ENCODE results near the gene UQCRHL.
"Not testable (repeated sequence)": the region's sequence is repeated elsewhere in the genome, so short reads cannot be mapped to it uniquely, and the experiment has no call there.

UQCRHL gene

DNA sequence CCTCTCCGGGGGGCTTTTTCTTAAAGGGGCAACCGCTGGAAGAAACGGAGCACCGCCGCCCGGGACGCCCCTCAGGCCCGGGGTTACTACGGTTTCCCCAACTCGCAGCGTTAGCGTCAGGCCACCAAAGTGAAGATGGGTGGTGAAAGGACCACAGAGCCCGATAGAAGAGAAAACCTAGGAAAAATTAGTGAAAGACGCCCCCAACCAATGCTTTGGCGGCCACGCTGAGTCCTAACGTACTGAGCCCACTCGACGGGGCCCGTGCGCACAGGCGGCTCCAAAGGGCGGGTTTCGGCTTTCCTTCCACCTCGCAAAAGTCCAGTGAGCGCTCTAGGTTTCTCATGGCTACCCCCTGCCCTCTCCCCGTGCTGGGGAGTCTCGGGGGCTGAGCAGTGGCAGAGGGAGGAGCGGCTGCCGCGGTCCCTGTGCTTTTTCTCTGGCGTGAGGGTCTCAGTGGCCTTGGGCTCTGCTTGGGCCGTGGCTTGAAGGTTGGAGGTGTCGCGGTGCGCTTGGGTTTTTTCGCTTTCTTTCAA lies 27.8 kb upstream of the UQCRHL start:
- no peak for DNase-seq

DNA sequence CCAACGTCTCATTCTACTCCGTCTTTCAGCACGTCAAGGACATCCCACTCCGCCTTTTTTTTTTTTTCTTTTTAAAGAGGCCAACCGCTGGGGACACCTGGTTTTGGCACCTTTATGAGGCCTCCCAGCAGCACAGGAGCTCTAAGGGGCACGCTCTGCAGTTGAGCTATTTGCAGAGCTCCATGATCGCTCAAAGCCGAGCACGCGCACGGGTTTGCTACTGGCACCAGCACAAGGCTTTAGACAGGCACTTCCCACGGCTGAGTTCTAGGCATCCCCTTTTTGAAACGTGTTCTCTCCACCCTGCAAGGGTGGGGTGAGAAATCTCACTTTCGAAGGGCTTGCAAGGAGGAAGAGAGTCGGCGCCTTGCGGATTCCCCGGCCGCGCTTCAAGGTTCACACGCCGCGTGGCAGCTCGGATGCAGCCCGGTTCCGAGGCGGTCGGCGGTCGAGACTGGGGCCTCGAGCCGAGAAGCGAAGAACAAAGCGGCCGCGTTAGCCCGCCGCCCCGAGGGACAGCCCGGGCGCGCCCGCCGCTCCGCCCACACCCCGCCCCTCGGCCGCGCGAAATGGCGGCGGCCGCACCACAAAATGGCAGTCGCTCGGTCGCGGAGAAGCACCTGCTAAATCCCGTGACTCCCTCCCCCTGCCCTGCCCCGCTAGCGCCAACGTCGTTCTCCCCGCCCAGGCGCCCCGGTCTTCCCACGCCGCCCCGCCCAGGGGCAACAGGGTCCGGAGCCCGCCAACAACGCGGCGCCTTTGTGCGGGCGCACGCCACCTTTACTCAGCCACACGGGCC lies 27.2 kb upstream of the UQCRHL start:
- peak; percentile 91 for DNase-seq

DNA sequence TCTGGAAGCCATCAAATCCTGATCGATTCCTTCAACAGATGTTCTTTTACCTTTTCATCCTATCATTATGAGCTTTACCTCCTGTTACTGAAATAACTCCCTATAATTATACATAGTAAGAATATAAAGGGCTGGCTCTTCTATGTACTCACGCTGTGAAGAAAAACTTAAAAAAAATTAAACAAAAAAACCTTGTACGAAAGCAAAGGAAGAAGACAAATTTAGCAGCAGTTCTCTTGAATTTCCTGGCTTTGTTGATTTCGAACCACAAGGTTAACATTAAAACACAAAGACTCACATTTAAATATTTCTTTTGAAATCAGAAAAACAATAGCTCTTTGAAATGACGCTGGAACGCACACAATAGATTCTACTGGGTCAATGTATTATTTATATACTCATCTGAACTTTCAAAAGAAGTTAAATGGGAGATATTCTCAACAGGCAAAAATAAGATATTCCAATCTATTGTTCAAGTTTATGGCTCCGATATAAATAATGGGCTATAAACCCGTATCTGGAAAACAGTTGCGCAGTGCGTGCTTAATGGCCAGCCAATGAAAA lies 26.5 kb upstream of the UQCRHL start:
- DNase-seq, result no peak

DNA sequence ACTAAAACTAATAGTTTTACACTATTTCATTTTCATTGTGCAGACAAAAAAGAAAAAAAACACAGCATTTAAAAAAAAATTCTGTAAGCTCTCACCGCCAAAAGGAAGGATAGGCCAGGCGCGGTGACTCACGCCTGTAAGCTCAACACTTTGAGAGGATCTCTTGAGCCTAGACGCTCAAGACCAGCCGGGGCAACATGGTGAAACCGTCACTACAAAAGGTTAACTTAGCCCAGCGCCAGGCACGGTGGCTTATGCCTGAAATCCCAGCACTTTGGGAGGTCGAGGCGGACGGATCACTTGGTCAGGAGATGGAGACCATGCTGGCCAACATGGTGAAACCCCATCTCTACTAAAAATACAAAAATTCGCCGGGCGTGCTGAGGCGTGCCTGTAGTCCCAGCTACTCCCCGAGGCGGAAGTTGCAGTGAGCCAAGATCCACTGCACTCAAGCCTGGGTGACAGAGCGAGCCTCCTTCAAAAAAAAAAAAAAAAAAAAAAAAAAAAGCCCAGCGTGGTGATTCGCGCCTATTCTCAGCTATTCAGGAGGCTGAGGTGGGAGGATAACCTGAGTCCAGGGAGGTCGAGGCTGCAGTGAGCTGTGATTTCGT lies 25.7 kb upstream of the UQCRHL start:
- peak; percentile 67 for DNase-seq

DNA sequence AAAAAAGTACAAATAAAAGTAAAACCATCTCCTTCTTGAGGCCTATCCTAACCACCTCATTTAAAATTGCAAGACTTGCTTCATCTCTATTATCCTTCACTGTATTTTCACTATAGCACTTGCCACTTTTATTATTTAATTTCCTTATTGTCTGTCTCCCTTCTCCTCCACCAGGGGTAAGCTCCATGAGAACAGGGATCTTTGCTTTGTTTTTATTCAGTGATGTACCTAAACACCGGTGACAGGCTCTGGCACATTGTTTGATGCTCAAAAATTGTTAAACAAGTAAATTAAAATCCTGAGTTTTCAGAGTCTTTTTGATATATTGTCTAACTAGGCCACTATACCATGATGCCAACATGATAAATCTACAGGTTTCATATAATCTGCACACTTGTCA lies 22.8 kb upstream of the UQCRHL start:
- no peak for DNase-seq

DNA sequence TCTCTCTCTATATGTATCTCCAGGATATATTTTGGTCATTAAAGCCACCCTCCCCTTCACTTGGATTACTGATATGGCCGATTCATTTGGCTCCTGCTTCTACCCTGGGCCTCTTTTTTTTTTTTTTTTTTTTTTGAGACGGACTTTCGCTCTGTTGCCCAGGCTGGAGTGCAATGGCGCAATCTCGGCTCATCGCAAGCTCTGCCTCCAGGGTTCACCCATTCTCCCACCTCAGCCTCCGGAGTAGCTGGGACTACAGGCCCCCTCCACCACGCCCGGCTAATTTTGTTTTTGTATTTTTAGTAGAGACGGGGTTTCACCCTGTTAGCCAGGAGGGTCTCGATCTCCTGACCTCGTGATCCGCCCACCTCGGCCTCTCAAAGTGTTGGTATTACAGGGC lies 21.5 kb upstream of the UQCRHL start:
- not testable (repeated sequence) for DNase-seq

DNA sequence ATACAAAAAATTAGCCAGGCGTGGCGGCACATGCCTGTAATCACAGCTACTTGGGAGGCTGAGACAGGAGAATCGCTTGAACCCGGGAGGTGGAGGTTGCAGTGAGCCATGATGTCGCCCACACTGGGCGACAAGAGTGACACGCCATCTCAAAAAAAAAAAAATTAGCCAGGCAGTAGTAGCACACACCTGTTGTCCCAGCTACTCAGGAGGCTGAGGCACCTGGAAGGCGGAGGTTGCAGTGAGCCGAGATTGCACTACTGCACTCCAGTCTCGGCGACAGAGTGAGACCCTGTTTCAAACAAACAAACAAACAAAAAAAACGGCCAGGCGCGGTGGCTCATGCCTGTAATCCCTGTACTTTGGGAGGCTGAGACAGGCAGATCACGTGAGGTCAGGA lies 20.1 kb upstream of the UQCRHL start:
- DNase-seq, result not testable (repeated sequence)

DNA sequence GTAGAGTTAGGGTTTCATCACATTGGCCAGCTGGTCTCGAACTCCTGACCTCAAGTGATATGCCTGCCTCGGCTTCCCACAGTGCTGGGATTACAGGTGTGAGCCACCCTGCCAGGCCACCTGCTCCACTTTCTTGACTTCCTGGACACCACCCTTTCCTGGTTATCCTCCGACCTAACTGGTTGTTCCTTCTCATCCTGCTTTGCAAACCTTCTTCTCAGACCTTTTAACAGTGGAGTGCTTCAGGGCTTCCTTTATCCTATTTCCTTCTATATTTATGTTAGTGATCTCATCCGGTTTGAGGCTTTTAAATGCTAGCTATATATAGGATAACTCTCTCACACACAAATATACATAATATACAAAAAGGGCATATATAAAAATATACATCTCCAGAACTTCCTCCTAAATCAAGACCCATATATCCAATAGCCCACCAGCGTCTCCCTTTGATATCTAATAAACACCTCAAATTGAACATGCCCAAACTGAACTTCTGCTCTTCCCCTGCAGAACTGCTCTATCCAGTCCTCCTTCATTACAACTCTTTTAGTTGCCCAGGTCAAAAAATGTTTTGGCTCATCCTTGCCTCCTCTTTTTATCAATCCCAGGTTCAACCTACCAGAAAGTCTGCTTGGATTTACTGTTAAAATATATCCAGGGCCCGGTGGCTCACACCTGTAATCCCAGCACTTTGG lies 19.5 kb upstream of the UQCRHL start:
- no peak for DNase-seq

DNA sequence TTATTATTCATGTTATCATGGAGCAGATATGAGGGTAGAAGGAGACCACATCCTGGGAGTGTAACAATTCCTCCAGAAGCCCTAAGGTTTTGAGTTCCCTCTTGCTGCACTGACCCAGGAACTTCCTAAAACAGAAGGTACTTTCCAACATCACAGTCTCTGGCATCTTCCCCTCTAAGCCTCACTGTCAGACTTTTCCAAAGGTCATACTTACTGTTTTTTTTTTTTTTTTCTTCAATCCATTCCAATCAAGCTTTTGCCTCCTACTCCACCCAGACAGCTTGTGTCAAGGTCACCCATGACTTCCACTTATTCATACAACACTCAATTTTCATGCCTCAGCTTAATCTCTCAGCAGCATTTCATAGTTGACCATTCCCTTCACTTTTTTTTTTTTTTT lies 18.4 kb upstream of the UQCRHL start:
- DNase-seq, result no peak

DNA sequence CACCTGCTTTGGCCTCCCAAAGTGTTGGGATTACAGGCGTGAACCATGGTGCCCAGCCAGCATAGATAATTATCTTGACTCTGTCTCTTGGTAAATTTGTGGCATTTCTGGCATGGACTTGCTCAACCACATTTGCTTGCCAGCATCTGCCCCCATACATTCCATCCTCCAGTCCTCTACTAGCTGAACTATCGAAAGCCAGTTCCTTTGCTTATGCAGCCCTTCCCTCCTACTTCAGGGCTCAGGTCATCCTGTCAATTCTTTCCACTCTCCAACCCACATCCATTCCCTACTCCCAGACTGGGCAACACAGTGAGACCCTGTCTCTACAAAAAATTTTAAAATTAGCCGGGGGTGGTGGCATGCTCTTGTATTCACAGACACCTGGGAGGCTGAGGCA lies 13.0 kb upstream of the UQCRHL start:
- no peak for DNase-seq

DNA sequence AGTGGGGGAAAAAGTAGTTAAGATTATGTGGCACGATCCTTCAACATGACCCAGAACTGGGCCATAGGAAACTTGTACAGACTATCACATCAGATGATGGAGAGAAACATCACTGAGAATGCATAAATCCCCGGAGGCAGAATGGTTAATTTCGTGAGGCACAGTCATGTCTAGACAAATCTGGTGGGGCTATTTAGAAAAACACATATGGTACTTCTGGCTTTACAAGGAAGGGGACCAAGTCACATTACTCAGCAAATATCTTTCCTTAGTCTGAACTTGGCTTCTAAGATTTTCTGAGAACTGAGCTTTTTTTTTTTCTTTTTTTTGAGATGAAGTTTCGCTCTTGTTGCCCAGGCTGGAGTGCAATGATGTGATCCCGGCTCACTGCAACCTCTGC lies 9.2 kb upstream of the UQCRHL start:
- DNase-seq, result no peak

DNA sequence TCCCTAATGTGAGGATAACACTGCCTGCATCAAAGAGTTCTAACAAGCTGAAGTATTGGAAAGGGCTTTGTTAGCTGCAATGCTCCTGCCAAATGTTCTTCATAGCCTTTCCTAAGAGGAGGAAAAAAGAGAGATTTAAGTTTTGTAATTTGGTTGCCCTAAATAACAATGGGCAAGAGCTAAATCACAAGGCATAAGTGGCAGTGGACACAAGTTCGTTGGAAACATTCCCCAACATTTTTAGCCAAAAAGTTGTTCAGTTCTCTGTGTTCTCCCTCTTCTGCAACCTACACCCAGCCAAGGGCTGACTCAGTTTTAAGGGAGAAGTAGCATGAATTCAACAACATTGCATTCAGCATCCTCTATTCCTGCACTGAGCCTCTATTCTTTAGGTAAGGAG lies 2.6 kb upstream of the UQCRHL start:
- DNase-seq, result no peak

DNA sequence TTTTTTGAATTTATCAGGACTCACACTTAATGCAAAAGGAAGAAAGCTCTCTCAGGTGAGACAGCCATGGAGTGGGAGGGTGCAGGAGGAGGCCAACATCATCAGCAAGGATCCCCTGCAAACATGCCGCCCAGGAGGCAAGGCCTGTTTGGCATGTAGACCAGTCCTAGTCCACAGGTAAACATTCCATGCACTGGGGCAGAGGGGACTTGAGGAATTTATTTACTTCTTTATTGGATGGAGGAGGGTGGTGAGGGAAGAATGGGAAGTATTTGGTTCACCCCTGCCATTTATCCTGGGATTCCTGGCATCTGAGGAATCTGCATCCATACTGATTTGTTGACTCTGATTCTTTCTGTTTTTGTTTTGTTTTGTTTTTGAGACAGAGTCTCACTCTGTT lies 1.5 kb upstream of the UQCRHL start:
- DNase-seq, result no peak

DNA sequence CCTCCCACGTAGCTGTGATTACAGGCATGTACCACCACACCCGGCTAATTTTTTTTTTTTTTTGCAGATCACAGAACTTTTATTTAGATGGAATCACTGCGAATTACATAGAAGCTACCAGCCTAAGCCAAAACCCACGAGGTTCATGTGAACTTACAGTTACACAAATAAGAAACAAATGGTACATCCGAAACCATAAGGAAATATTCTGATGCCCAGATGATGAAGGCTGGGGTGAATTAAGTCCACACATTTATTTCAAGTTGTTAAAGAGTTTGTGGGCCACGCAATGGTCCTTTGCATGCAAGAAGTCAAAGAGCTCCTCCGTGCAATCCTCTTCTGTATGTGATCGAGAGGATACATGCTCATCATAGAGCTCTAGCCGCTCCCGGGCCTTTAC lies 328 bp downstream of the UQCRHL start:
- no peak for DNase-seq

DNA sequence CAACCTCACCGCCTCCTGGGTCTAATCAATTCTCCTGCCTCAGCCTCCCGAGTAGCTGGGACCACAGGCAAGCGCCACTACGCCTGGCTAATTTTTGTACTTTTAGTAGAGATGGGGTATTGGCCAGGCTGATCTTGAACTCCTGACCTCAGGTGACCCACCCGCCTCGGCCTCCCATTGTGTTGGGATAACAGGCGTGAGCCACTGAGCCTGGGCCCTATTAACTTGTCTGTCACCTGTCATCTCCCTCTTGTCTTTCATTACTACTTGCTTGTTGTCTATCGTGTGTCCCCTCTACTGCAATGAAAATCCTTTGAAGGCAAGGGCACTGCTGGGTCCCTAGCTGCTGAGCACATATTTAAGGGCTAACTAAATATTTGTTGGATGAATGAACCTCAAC lies 3.4 kb downstream of the UQCRHL start:
- no peak for DNase-seq

DNA sequence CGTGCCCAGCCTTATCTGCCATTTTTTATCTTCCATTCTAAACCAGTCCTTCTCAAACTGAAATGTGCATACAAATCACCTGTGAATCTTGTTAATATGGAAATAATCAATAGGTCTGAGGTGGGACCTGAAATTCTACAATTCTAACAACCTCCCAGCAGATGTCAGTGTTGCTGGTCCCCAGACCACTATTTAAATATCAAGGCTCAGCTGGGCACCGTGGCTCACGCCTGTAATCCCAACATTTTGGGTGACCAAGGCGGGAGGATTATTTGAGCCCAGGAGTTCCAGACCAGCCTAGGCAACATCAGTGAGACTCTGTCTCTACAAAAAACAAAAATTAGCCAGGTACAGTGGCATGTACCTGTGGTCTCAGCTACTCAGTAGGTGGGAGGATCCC lies 4.1 kb downstream of the UQCRHL start:
- peak; percentile 35 for DNase-seq

DNA sequence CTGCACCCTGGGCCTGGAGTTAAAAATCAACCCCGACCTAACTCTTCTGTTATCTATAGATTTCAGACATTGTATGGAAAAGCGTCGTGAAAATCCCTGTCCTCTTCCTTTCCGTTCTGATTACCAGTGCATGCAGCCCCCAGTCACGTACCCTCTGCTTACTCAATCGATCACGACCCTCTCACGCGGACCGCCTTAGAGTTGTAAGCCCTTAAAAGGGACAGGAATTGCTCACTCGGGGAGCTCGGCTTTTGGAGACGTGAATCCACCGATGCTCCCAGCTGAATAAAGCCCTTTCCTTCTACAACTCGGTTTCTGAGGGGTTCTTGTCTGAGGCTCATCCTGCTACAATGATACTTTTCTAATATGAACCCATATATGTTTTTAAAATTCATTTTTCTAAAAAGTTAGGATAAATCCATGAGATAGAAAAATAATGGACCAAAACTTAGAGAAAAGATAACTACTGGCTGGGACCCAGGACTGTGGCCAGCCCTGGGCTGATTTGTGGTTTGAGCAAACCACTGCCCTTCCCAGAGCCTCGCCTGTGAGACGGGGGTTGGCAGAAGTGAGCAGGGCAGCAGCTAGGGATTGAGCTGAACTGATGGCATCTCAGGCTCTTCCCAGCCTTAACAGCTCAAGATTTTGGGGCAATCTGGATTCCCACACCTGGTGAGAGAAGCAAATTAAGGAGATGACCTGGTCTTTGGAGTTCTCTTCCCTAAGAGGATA lies 5.0 kb downstream of the UQCRHL start:
- DNase-seq, result no peak

DNA sequence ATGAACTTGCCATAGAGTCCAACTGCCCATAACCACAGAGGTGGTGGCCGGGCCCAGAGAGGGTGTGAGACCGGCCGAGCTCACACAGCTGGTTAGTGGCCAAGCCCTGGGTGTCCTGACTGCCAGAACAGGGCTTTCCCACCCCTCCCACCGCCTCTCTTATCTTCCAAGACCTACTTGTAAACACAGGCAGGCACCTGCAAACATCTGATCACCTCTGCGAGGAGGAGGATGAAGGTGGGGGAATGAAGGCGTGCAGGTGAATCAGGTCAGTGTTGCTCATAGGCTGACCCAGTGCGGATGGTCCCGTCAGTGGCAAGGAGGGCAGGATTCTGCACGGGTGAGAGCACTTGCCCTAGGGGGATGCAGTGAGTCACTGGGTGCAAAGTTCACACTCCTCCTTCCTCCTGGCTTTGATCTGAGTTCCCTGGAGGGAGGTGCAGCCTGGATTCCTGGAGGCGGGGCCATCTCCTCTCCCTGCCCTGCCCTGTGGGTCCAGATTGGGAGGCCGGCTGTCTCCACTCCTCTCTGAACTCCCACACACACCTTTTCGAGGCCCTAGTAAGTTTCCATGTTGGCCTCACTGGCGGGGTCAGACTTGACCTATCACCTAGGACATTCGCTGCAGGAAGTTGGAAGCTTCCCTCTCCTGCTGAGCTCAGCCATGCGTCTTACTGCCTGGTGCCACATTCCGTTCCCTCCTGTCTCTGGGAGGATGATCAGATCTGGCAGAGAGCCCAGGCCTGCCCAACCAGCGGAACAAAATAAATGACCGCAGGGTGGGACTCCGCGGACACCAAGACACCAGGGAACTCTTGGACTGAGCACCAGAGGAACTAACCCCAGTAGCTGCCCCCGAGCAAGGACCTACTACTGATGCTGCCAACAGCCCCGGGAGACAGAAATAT lies 7.3 kb downstream of the UQCRHL start:
- DNase-seq, result no peak

DNA sequence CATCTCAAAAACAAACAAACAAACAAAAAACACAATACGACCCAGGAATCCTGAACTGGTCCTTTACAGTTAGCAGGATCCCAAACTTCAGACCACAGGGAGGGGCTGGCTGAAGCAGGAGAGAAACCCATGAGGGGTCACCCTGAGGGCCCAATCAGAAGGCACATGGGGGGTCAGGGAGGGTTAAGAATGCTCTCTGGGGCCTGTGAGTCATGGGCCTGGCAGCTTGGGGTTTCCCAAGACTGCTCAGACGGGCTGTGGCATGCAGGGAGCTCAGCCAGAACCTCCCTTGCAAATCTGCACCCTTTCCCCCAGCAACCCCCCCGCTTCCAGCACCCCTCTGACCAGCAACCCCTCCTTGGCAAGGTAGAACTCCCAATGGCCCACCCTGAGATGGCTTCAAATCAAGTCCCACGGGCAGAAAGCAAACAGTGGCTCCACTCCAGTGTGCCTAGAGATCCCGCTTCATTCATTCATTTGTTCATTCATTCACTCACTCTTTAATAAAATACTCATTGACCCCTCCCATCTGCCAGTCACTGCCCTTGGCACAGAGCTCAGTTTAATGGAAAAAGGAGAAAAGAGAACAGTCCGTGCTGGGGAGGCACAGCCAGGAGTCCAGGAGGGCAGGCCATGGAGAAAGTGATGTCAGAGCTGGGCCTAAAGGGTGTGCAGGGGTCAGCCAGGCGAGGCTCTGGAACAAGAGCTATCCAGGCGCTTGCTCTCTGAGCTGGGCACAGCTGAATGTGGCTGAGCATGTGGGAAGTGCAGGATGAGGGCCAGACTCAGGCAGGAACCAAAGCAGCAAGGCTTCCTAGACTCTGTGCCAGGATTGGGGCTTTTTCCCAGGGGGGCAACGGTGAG lies 8.2 kb downstream of the UQCRHL start:
- no peak for DNase-seq

DNA sequence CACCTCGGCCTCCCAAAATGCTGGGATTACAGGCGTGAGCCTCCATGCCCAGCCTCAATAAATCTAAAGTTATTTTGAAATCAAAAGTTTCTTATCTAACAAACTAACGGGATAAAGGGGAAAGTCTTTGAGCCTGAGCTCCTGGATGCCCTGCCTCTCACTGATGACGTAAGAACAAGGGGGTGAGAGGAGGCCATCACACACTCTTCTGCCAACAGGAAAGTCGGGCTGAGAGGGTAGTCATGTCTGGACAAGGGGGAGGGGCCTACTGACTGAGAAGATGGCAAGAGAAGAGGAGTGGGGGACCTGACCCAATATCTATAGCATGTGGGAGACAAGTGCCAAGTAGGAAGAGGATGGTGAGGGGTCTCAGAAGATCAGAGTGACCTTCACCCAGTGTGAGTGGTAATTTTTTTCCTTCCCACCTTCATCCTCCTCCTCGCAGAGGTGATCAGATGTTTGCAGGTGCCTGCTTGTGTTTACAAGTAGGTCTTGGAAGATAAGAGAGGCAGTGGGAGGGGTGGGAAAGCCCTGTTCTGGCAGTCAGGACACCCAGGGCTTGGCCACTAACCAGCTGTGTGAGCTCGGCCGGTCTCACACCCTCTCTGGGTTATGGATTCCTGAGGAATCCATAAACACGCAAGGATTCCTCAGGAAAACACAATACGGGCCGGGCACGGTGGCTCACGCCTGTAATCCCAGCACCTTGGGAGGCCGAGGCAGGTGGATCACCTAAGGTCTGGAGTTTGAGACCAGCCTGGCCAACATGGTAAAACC lies 9.6 kb downstream of the UQCRHL start:
- no peak for DNase-seq
